Left lung (tissue), 10 donors: Measurements from ENCODE around the gene NELFE. TPM values are rescaled to one million over a fixed set of nuclear protein-coding genes. Genes with fewer than 3 reads are reported as not detected.
A peak's percentile ranks its signal among the peaks of the same experiment; 100 is the strongest.

Experiments
- ATAC-seq: fragments of 200-7000 bp; cut with Tn5 transposase; one replicate; pipeline ENCODE4 v1.9.1; 2020; ENCODE audit warnings: moderate library complexity
- DNase-seq, 4 donors: peaks; one replicate each; pipeline ENCODE4 v3.0.0-alpha.2; 2013 to 2020
- H3K27ac ChIP-seq, 2 donors: fragments of 200-600 bp; sonication (generic) in 1 of 2; one replicate each; pipeline versions ENCODE4 v1.5.0 to v1.8.0; 2020 to 2021
- H3K27me3 ChIP-seq, 2 donors: fragments of 200-600 bp; sonication (generic) in 1 of 2; one replicate each; pipeline versions ENCODE4 v1.5.0 to v1.8.0; 2020 to 2021
- H3K36me3 ChIP-seq, 2 donors: fragments of 200-600 bp; sonication (generic) in 1 of 2; one replicate each; pipeline versions ENCODE4 v1.5.0 to v1.8.0; 2020 to 2021
- H3K4me1 ChIP-seq, 2 donors: fragments of 200-600 bp; one replicate each; pipeline ENCODE4 v1.8.0; 2021
- H3K4me3 ChIP-seq, 2 donors: fragments of 200-600 bp; sonication (generic) in 1 of 2; one replicate each; pipeline versions ENCODE4 v1.5.0 to v1.8.0; 2020 to 2021; ENCODE audit warnings: mild to moderate bottlenecking in 1 of 2
- H3K9me3 ChIP-seq, 2 donors: fragments of 200-600 bp; sonication (generic) in 1 of 2; one replicate each; pipeline versions ENCODE4 v1.5.0 to v1.8.0; 2020 to 2021
- CTCF ChIP-seq, 2 donors: fragments of 200-600 bp; sonication (generic) in 1 of 2; IDR thresholded peaks; one replicate each; pipeline versions ENCODE4 v1.5.0 to v1.8.0; 2021; ENCODE audit warnings: antibody characterized with exemption in 2 of 2
- intact Hi-C, 2 donors: fragments of 100-400 bp; cut with DNase I; formaldehyde crosslinking; loops; one replicate each; pipeline versions ENCODE4 v1.11.2 to v1.14.2; 2022
- polyA plus RNA-seq, 6 donors: library from polyadenylated mRNA; unstranded; fragments of 120-200 nt; gene quantifications; one replicate each; pipeline ENCODE4 v1.2.1, GENCODE V29; 2013; ENCODE audit not compliant: insufficient read length in 6 of 6
- total RNA-seq, 2 donors: library from RNA; stranded (reverse); fragmentation: NEBNext Ultra II Directional; extraction: Animal tissue kit (Norgen Biotek cat#: 25700); gene quantifications; one replicate each; pipeline ENCODE4 v1.2.1, GENCODE V29; 2021
- donor health status: DM: no; HTN: yes; CAD: no.
- donor health status: DM: no; HTN: no; CAD: no.

NELFE gene
- total and polyA plus RNA-seq, 8 donors = 42.9 to 93.0 (median 81.4) TPM

DNA sequence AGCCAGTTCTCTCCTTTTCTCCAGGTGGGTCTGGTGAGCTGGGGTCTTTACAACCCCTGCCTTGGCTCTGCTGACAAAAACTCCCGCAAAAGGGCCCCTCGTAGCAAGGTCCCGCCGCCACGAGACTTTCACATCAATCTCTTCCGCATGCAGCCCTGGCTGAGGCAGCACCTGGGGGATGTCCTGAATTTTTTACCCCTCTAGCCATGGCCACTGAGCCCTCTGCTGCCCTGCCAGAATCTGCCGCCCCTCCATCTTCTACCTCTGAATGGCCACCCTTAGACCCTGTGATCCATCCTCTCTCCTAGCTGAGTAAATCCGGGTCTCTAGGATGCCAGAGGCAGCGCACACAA, 13.6 kb downstream of the NELFE start:
- intact Hi-C loops = no loop called here
- DNase-seq = no peak
- Histone ChIP-seq H3K36me3 (peaks cover 0 to 47% of the 10 kb centered on the region in 2 donors), H3K4me1 (peaks cover 10 to 24% of the 10 kb centered on the region in 2 donors), H3K4me3 (no peak overlapping the region), H3K27me3 (no peaks in the 10 kb centered on the region), H3K9me3 (no peaks in the 10 kb centered on the region), H3K27ac (peak overlapping the region; percentile 83 to 88)
- no peak for TF ChIP-seq CTCF (IDR thresholded peaks at IDR 0.05)
- no peak for ATAC-seq

GRCh38 chr6:31943742-31944141, 15.0 kb downstream of the NELFE start:
- no peaks in the 10 kb centered on the region for H3K9me3 ChIP-seq
- TF ChIP-seq CTCF (IDR thresholded peaks at IDR 0.05) = no peak
- no peak overlapping the region for H3K27ac ChIP-seq
- peaks cover 0 to 48% of the 10 kb centered on the region in 2 donors for H3K36me3 ChIP-seq
- intact Hi-C loops = no loop called here
- DNase-seq = no peak
- no peak overlapping the region for H3K4me3 ChIP-seq
- no peaks in the 10 kb centered on the region for H3K27me3 ChIP-seq
- no peak for ATAC-seq
- peaks cover 10 to 24% of the 10 kb centered on the region in 2 donors for H3K4me1 ChIP-seq

DNA sequence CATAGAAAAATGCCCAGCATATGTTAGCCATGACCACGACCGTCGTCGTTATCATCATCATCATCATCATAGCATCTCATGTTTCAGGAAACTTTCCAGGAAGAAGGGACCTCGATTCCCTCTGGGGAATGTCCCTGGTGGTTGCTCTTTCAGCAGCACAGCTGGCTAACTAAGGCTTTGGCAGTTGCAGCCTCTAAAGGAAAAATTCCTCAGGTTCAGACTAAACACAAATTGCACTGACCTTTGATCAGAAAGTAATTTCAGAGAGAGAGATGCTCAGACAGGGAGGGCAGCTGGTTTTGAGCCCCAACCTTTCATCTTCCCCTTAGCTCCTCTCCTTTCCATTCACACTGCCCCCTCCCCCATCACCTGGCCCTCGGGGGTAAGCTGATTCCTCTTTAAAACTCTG, 18.5 kb downstream of the NELFE start:
- DNase-seq (no peak), ATAC-seq (no peak)
- intact Hi-C loops = no loop called here

DNA sequence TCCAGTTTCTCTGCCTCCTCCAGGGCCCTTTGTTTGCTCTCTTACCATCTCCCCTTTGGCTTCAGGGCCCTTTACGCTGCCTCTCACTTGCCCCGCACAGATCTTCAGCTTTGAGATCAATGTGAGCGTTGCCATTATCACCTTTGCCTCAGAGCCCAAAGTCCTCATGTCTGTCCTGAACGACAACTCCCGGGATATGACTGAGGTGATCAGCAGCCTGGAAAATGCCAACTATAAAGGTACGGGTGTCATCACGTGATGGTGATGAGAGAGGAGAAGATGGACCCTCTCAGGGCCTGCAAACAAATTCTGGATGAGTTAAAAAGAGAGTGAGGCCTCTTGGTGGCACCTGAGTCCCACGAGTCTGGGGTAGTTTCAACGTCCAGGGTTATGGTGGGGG, 22.9 kb downstream of the NELFE start:
- Histone ChIP-seq H3K9me3 (no peaks in the 10 kb centered on the region), H3K4me3 (no peak overlapping the region), H3K36me3 (peaks cover 0 to 28% of the 10 kb centered on the region in 2 donors), H3K27ac (no peak overlapping the region), H3K27me3 (no peaks in the 10 kb centered on the region), H3K4me1 (no peaks in the 10 kb centered on the region)
- intact Hi-C loops = no loop called here
- no peak for TF ChIP-seq CTCF (IDR thresholded peaks at IDR 0.05)
- ATAC-seq (no peak), DNase-seq (no peak)

More for the DNA sequence above, 18.5 kb downstream of the NELFE start:
- peaks cover 1 to 8% of the 10 kb centered on the region in 2 donors for H3K4me1 ChIP-seq
- H3K4me3 ChIP-seq = no peak overlapping the region
- peaks cover 0 to 42% of the 10 kb centered on the region in 2 donors for H3K36me3 ChIP-seq
- no peak for TF ChIP-seq CTCF (IDR thresholded peaks at IDR 0.05)
- no peak overlapping the region for H3K27ac ChIP-seq
- no peaks in the 10 kb centered on the region for H3K27me3 ChIP-seq
- no peaks in the 10 kb centered on the region for H3K9me3 ChIP-seq

DNA sequence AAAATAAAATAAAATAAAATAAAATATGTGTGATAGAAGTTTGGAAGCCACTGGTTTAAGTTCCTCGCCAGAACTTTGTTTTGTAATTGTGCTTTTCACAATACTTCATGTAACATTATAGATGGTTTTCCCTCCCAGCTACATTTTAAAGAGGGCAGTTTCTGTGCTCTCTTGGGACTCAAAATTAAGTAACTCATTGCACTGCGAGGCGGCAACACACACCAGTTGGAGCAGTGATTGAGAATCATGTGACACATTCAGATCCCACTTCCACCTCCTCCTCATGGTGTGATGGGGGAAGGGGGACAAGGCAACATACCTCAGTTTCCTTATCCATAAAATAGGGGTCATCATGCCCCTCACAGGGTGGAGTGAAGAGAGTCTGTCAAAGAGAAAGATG, 23.8 kb downstream of the NELFE start:
- Histone ChIP-seq H3K27ac (no peak overlapping the region), H3K9me3 (no peaks in the 10 kb centered on the region), H3K4me1 (peaks cover 0 to 2% of the 10 kb centered on the region in 2 donors), H3K4me3 (no peak overlapping the region), H3K27me3 (no peaks in the 10 kb centered on the region), H3K36me3 (peaks cover 0 to 24% of the 10 kb centered on the region in 2 donors)
- no peak for TF ChIP-seq CTCF (IDR thresholded peaks at IDR 0.05)
- DNase-seq = no peak
- intact Hi-C loops = no loop called here
- ATAC-seq = no peak
